Tibial artery (tissue), 4 donors: ENCODE results near the gene LARP4B.

Experiments
- DNase-seq, 2 donors: peaks; one replicate each; pipeline ENCODE4 v3.0.0-alpha.2; 2019
- H3K27ac ChIP-seq, 2 donors: fragments of 200-600 bp; sonication (generic) in 1 of 2; 1 replicate in 1 of 2; 2 replicates in 1 of 2; pipeline ENCODE4 v1.5.1; 2018 to 2019; ENCODE audit warnings: mild to moderate bottlenecking in 1 of 2
- H3K27me3 ChIP-seq, 2 donors: fragments of 200-600 bp; sonication (generic) in 1 of 2; one replicate each; pipeline versions ENCODE4 v1.5.1 to v1.6.0; 2016 to 2019
- H3K36me3 ChIP-seq, 3 donors: fragments of 200-600 bp; sonication (generic) in 2 of 3; one replicate each; pipeline ENCODE4 v1.5.1; 2016 to 2019; ENCODE audit warnings: mild to moderate bottlenecking in 2 of 3
- H3K4me1 ChIP-seq, 4 donors: fragments of 200-600 bp; sonication (generic) in 2 of 4; 1 replicate in 3 of 4; 2 replicates in 1 of 4; pipeline ENCODE4 v1.5.1; 2016 to 2019
- H3K4me3 ChIP-seq, 2 donors: fragments of 200-600 bp; sonication (generic) in 1 of 2; 1 replicate in 1 of 2; 2 replicates in 1 of 2; pipeline ENCODE4 v1.5.1; 2018 to 2019; ENCODE audit warnings: mild to moderate bottlenecking in 2 of 2
- H3K9me3 ChIP-seq, 3 donors: fragments of 200-600 bp; sonication (generic) in 1 of 3; one replicate each; pipeline ENCODE4 v1.5.1; 2016 to 2019
- intact Hi-C: fragments of 100-400 bp; cut with DNase I; formaldehyde crosslinking; loops from one replicate; pipeline ENCODE4 v1.15.0; 2023; ENCODE audit warnings: low total_unique reads
- TF ChIP-seq, protein P1 (sequence below), 2 experiments: fragments of 200-600 bp in 1 of 2; fragments of 450-650 bp in 1 of 2; IDR thresholded peaks; one replicate each; pipeline ENCODE4 v1.5.1; 2017 to 2019; ENCODE audit warnings: antibody characterized with exemption in 2 of 2, mild to moderate bottlenecking in 1 of 2, moderate library complexity in 1 of 2

Gene LARP4B

DNA sequence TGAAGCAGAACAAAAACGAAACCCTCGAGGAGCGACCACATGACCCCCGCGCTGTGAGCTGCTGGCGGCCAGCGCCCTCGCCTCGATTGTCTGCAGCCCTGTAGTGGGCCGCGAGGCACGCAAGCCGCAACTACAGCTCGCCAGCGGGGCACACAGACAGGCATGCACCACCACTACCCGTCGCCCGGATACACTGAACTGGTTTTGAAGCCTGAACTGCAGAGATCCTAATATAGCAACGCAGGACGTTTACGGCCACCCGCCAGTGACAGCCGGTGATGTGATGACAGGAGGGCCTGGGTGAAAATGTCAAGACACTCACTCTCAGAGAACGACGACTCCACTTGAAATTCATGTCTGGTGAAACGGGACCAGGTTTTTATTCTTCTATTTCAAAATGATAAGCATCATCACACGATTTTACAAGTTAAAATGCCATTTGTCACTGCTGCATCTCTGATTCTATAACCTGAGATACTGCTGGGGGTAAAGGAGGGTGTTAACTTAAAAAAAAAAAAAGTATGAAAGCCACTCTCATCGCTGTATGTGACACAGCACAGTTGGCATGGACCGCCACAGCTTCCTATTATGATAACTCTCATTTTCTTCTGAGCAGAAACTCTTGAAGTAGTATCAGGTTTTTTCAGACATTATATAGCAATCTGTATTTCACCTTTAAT, 121.7 kb downstream of the LARP4B start:
- intact Hi-C loops = no loop called here
- H3K9me3 ChIP-seq = no peaks in the 10 kb centered on the region
- no peak for DNase-seq
- peaks cover 67 to 94% (median 71%) of the 10 kb centered on the region in 3 donors for H3K36me3 ChIP-seq
- no peak overlapping the region for H3K4me3 ChIP-seq
- H3K27me3 ChIP-seq = no peaks in the 10 kb centered on the region
- no peak overlapping the region for H3K27ac ChIP-seq
- TF ChIP-seq, protein P1, sequence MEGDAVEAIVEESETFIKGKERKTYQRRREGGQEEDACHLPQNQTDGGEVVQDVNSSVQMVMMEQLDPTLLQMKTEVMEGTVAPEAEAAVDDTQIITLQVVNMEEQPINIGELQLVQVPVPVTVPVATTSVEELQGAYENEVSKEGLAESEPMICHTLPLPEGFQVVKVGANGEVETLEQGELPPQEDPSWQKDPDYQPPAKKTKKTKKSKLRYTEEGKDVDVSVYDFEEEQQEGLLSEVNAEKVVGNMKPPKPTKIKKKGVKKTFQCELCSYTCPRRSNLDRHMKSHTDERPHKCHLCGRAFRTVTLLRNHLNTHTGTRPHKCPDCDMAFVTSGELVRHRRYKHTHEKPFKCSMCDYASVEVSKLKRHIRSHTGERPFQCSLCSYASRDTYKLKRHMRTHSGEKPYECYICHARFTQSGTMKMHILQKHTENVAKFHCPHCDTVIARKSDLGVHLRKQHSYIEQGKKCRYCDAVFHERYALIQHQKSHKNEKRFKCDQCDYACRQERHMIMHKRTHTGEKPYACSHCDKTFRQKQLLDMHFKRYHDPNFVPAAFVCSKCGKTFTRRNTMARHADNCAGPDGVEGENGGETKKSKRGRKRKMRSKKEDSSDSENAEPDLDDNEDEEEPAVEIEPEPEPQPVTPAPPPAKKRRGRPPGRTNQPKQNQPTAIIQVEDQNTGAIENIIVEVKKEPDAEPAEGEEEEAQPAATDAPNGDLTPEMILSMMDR (IDR thresholded peaks at IDR 0.05) = no peak
- no peaks in the 10 kb centered on the region for H3K4me1 ChIP-seq

DNA sequence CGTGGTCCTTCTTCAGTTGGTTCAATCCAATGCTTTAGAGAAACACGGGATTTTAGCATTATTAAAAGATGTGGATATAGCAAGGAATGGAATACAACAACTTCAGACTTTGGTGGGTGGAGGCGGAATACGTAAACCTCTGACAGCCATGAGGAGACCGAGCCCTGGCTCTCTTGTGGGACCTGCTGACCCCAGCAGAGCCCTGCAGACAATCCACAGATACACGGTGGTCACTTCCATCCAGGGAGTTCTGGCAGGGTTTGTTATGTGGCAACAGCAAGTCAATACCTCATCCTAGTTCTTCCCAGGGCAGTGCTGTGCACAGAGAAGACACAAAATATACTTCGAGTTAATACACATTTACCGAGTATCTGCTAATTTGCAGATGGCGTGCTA, 123.5 kb downstream of the LARP4B start:
- Histone ChIP-seq H3K4me3 (no peak overlapping the region), H3K4me1 (peaks cover 0 to 3% (median 0%) of the 10 kb centered on the region in 4 donors), H3K27me3 (no peaks in the 10 kb centered on the region), H3K9me3 (no peaks in the 10 kb centered on the region), H3K36me3 (peaks cover 51 to 75% (median 55%) of the 10 kb centered on the region in 3 donors), H3K27ac (no peak overlapping the region)
- TF ChIP-seq, protein P1 (IDR thresholded peaks at IDR 0.05) = no peak
- DNase-seq = no peak
- intact Hi-C loops = no loop called here

DNA sequence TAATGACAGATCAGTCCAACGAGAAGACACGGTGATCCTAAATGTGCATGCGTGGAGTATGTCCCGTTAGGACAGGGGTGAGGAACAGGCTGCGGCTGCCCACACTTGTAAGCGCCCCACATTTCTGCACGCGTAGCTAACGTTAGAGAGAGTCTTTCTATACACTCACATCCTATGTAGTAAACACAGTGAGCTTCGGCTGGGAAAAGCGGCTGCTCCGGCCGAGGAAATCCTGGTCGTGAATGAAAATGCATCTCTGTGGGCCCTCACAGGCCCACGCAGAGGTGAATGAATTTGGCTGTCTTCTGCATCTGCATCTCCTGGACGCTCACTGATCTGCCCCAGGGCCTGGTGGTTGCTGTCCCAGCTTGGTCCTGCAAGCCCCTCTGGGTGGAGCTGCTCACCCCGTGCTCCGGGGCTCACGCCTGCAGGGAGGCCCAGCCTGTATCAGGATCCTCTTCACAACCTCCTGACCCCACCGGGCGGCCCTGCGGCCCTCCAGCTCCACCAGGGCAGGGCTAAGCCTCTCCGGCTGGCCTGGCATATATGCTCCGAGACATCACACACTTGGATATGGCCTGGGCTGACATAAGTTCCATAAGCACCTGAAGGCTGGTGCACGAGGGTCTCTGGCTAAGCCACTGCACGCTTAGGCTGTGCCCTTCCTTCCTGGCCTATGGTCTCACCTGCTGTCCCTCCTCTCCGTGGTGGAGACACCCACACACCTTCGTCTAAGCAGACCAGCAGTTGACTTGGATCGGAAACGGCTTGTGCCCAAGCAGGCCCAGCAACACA, 124.1 kb downstream of the LARP4B start:
- Histone ChIP-seq H3K4me1 (peaks cover 0 to 3% (median 0%) of the 10 kb centered on the region in 4 donors), H3K36me3 (peaks cover 45 to 69% (median 49%) of the 10 kb centered on the region in 3 donors), H3K9me3 (no peaks in the 10 kb centered on the region), H3K27ac (no peak overlapping the region), H3K27me3 (no peaks in the 10 kb centered on the region), H3K4me3 (no peak overlapping the region)
- TF ChIP-seq, protein P1 (IDR thresholded peaks at IDR 0.05) = no peak
- intact Hi-C loops = no loop called here
- DNase-seq = no peak

DNA sequence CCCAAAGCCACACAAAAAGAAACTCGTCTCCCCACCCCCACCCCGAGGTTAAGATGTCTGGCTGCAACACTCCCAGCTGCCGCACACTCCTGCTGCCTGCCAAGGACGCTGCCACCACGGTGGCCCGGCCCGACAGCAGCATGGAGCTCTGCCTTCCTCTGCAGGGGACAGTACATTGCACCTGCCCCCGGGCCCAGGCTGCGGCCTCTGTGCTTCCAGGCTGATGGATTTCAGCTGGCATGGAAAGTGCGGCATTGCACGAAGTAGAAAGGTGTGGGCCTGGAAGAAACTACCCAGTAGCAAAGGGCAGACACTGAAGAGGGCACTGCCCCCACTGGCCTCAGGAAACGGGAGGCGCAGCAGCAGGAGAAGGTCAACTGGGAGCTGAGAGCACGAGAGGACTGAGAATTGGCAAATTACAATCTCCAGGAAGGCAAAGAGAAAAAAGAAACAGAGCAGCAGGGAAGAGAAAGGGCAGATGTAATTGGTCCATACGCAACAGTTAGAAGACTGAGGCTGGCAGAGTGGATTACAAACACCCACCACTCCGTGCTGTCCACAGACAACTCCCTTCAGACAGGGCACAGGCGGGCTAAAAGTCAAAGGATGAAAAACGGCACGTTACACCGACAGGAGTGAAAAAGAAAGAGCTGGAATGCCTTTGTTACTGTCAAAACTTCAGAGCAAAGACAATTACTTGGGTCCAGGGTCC, 124.9 kb downstream of the LARP4B start:
- no peak for DNase-seq
- Histone ChIP-seq H3K4me1 (peaks cover 0 to 3% (median 0%) of the 10 kb centered on the region in 4 donors), H3K27me3 (no peaks in the 10 kb centered on the region), H3K27ac (no peak overlapping the region), H3K9me3 (no peaks in the 10 kb centered on the region), H3K36me3 (peaks cover 37 to 62% (median 41%) of the 10 kb centered on the region in 3 donors), H3K4me3 (no peak overlapping the region)
- intact Hi-C loops = no loop called here
- TF ChIP-seq, protein P1 (IDR thresholded peaks at IDR 0.05) = no peak

DNA sequence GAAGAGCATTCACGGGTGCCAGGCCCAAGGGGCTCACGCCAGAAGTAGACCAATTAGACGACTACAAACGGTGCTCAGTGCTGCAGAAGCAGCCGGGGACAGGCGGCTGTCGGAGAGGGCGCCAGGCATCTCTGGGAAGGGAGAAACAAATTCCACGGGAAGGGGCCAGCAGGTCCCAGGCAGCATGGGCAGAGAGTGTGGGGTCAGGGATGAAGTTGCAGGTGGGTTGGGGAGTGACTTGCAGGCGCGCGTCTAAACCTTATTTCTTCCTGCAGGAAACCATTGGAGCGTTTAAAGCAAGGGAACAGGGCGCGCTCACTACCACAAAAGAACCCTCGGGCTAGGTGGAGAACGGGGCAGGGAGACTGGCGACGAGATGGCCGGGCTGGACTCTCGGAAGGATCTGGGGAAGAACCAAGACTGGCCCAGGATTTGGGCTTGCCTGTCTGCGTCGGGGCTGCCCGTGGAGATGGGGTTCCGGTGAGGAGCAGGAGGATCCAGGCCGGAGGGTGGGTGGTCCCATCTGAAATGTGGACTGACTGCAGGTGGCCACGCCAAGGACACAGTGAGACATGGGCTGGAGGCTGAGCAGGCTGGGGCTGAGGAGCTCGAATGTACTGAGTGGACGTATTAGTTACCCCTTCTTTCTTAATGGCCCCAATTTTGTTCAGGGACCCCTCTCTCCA, 125.7 kb downstream of the LARP4B start:
- H3K27ac ChIP-seq = no peak overlapping the region
- H3K9me3 ChIP-seq = no peaks in the 10 kb centered on the region
- TF ChIP-seq, protein P1 (IDR thresholded peaks at IDR 0.05) = no peak
- H3K27me3 ChIP-seq = no peaks in the 10 kb centered on the region
- H3K4me1 ChIP-seq = peaks cover 0 to 3% (median 0%) of the 10 kb centered on the region in 4 donors
- intact Hi-C loops = no loop called here
- peaks cover 34 to 53% (median 36%) of the 10 kb centered on the region in 3 donors for H3K36me3 ChIP-seq
- DNase-seq = no peak
- no peak overlapping the region for H3K4me3 ChIP-seq
